Stimulated activated CD8-positive, alpha-beta memory T cell treated with anti-CD3 and anti-CD28 coated beads, Interleukin-2, amount 100 ng/mL, for 1 hour (primary cell): Measurements from ENCODE around the gene KCNRG.
"Not testable (repeated sequence)": the region's sequence is repeated elsewhere in the genome, so short reads cannot be mapped to it uniquely, and the experiment has no call there.

Experiments used
- DNase-seq, 2 donors: peaks; one replicate each; pipeline ENCODE4 v3.0.0-alpha.2; 2020; ENCODE audit warnings: low read depth in 2 of 2

Gene KCNRG

DNA sequence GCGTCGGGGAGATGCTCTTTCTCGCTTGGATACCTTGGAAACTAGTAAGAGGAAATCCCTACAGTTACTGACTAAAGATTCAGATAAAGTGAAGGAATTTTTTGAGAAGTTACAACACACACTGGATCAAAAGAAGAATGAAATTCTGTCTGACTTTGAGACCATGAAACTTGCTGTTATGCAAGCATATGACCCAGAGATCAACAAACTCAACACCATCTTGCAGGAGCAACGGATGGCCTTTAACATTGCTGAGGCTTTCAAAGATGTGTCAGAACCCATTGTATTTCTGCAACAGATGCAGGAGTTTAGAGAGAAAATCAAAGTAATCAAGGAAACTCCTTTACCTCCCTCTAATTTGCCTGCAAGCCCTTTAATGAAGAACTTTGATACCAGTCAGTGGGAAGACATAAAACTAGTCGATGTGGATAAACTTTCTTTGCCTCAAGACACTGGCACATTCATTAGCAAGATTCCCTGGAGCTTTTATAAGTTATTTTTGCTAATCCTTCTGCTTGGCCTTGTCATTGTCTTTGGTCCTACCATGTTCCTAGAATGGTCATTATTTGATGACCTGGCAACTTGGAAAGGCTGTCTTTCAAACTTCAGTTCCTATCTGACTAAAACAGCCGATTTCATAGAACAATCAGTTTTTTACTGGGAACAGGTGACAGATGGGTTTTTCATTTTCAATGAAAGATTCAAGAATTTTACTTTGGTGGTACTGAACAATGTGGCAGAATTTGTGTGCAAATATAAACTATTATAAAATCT lies 2.7 kb upstream of the KCNRG start:
- no peak for DNase-seq

DNA sequence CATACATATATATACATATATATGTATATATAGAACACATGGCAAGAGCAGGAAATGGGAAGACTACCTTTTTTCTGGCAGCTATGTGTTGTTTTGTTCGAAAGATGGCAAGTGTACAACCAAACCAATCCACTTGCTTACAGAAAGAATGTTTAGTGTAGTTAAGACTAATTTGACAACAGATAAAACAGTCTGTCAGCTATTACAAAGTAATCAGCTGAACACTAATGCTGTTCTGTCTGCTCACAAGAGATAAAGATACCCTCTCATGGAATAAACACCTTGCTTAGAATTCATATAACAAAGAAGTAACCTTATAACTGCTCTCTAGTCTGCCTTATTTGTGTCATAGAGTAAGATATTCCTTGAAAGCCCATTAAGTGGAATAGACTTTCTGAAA lies 858 bp upstream of the KCNRG start:
- no peak for DNase-seq

GRCh38 chr13:50015750-50016149 lies 506 bp downstream of the KCNRG start:
- no peak for DNase-seq

GRCh38 chr13:50016444-50016843 lies 1.2 kb downstream of the KCNRG start:
- DNase-seq, result no peak

- DNase-seq, result no peak
These were observed 2.6 kb downstream of the KCNRG start for GRCh38 chr13:50017819-50018218.

DNA sequence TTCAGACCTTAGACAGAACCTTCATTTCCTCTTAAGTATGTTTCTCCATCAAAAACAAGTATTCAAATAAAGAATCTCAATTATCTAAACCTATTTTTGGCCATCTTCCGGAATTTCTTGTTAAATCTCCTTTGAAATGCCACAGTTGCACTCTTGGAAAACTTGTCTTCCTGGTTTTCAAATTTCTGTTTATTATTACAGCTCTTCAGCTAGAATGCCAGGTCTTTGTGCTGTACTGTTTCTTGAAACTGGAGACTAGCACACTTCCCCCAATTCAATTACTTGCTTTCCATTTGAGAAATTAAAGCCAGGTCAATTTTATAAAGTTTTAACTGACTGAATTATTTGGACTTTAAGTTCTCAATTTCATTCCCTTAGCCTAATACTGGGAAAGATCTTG lies 10.2 kb downstream of the KCNRG start:
- no peak for DNase-seq

DNA sequence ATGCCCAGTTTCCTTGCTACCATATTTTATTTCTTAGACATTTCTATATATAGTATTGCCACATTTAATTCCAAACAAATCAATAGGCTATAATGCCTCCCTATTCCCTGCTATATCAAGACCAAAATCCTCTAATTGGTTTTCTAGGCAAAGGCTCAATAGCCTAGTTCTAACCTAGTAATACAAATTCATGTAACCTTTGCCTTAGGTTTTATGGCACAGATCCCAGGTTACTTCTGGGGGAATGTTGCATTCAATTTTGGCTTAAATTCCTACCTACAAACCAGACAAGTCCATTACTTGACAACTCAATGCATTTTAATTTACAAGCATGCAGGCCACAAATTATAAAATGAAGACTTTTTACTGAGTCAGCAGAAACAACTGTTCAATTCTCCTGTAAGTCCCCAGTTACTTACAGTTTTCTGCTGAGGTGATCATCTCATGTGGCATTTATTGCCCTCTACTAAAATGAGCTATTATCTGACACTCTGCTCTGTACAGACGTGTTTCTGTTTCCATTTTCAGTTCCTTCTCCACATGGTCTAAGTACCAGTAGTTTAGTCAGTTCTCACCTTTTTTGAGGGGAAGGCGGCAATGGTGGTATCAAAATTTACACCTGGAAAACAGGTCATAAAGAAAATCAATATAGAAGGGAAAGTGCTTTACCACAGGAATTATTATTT lies 11.7 kb downstream of the KCNRG start:
- DNase-seq, result no peak

GRCh38 chr13:50030315-50030714 lies 15.1 kb downstream of the KCNRG start:
- no peak for DNase-seq

- DNase-seq, result no peak
These were observed 18.5 kb downstream of the KCNRG start for GRCh38 chr13:50033725-50034124.

DNA sequence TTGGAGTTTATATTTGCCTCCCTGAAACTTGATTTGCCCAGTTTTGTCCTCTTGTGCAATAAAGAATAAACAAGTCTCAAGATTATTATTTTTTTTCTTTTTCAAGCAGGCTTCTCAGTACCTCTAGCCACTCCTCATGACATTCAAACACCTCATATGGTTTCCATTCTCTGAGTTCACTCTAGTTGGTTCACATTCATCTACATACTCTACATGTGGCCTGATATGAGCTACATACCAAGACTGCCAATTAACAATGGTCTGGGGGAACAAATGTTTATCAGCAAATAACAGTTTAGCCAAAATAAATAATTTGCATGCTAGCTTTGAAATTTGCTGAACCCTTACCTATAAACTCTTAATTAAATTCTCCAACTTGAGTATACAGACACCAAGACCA lies 22.5 kb downstream of the KCNRG start:
- DNase-seq, result no peak

GRCh38 chr13:50038266-50038665 lies 23.0 kb downstream of the KCNRG start:
- no peak for DNase-seq

GRCh38 chr13:50052478-50052877 lies 37.2 kb downstream of the KCNRG start:
- DNase-seq, result no peak

DNA sequence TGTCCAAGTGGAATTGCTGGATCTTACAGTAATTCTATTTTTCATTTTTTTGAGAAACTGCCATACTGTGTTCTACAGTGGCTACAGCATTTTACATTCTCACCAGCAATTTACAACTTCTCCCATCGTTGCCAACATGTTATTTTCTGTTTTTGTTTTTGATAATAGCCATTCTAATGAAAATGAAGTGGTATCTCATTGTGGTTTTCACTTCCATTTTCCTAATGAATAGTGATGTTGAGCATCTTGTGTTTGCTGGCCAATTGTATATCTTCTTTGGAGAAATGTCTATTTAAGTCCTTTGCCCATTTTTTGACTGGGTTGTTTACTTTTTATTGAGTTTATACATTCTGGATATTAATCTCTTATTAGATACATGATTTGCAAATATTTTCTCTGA lies 38.6 kb downstream of the KCNRG start:
- no peak for DNase-seq

GRCh38 chr13:50055454-50055853 lies 40.2 kb downstream of the KCNRG start:
- DNase-seq, result no peak

- no peak for DNase-seq
These were observed 45.5 kb downstream of the KCNRG start for GRCh38 chr13:50060718-50061117.

DNA sequence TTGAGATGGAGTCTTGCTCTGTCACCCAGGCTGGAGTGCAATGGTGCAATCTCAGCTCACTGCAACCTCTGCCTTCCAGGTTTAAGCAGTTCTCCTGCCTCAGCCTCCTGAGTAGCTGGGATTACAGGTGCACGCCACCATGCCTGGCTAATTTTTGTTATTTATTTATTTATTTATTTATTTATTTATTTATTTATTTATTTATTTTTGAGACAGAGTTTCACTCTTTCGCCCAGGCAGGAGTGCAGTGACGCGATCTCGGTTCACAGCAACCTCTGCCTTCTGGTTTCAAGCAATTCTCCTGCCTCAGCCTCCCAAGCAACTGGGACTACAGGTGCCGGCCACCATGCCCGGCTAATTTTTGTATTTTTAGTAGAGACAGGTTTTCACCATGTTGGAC lies 47.1 kb downstream of the KCNRG start:
- DNase-seq, result not testable (repeated sequence)

DNA sequence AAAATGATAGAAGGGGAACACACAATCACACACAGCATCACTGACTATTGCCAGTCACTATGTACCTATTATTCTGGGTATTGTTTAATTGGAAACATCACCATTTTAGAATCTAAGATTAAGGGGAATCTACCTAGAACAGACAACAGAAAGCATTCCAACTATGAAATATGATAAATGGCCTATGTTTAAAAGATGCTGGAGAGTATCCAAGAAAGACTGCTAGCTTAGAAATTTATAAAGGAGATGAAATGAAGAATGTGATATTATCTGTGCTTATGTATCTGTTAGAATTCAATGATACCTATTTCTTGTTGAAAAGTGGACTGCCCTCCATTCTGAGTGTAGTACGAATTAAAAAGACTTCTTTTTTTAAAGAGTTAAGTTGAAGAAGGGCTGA lies 50.5 kb downstream of the KCNRG start:
- DNase-seq, result no peak

DNA sequence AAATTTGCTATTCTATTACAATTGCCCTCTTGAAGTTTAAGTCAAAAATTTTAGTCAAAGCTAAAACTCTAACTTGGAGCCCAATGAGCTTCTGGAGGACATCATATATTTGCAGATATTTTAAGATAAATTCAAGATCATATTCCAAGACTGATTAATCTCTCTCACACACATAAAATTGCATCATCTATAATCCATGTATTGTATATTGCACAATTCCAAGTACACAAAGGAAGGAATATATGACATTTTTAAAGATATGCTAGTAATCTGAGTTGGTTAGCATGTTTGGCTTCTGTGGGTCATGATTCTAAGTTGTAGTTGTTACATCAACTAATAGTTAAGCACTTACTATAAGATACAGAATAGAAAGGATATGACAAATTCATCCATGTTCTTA lies 53.3 kb downstream of the KCNRG start:
- DNase-seq, result no peak

- DNase-seq, result no peak
These were observed 54.0 kb downstream of the KCNRG start for GRCh38 chr13:50069261-50069660.

DNA sequence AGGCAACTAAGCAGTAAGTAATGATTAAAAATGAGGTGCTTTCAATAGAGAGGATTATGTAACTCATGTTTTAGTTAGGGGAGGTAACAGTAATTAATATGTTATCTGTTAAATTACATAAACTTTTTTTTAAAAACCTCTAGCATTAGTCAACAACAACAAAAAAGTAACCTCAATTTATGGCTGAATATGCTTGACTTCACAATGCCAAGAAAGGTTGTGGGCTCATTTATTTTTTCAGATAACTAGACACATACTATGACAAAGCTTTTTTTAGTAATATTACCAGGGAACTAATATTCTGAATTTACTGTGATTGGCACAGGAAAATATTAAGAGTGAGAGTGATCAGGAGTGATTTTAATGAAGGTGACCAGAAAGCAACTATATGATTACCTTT lies 54.9 kb downstream of the KCNRG start:
- no peak for DNase-seq
